NT2/D1 (cell line): ENCODE results near the gene EIF3A.

Experiments used
- SUZ12 ChIP-seq: IDR thresholded peaks from 2 replicates; pipeline ENCODE4 v1.6.1; 2011; ENCODE audit not compliant: insufficient read length, insufficient read depth; ENCODE audit errors: extremely low read depth
- YY1 ChIP-seq: IDR thresholded peaks from 2 replicates; pipeline ENCODE4 v1.6.1; 2011; ENCODE audit not compliant: insufficient read length, insufficient read depth

DNA sequence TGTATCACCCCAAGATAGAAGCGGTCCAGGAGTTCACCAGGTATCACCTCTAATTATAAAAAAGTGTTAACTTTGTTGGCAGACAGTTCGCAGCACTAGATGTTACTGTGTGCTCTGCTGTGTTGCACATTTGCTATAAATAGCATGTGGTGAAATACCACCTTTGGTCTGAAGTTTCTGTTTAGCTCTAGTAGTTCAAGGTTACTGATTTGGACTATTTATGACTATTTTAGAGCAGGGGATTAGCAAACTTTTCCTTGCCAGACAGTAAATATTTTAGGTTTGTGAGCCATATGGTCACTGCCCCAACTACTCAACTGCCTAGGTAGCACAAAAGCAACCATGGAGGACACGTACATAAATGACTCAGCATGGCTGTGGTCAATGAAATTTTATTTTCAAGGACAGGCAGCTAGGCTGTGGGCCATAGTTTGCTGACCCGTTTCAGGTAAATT, 39.8 kb upstream of the EIF3A start:
- TF ChIP-seq YY1 (no peak), SUZ12 (no peak)
